WI38 (cell line): ENCODE results near the gene RPL36AL.
A peak's percentile ranks its signal among the peaks of the same experiment; 100 is the strongest.

Experiments
- H3K4me3 ChIP-seq: 2 replicates; pipeline ENCODE4 v1.5.1; 2011; ENCODE audit warnings: low read depth, mild to moderate bottlenecking, control low read depth, low read length
- CTCF ChIP-seq: IDR thresholded peaks from 2 replicates; pipeline ENCODE4 v1.5.1; 2012; ENCODE audit warnings: low read depth, mild to moderate bottlenecking, control low read depth, low read length

Gene RPL36AL

GRCh38 chr14:49623387-49623786 is 3.0 kb upstream of the RPL36AL start:
- no peak for TF ChIP-seq CTCF
- H3K4me3 ChIP-seq: peak overlapping the region; percentile 96

DNA sequence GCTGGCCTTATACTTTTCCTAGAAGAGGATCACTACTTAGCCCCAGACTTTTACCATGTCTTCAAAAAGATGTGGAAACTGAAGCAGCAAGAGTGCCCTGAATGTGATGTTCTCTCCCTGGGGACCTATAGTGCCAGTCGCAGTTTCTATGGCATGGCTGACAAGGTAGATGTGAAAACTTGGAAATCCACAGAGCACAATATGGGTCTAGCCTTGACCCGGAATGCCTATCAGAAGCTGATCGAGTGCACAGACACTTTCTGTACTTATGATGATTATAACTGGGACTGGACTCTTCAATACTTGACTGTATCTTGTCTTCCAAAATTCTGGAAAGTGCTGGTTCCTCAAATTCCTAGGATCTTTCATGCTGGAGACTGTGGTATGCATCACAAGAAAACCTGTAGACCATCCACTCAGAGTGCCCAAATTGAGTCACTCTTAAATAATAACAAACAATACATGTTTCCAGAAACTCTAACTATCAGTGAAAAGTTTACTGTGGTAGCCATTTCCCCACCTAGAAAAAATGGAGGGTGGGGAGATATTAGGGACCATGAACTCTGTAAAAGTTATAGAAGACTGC is 1.7 kb upstream of the RPL36AL start:
- no peak for TF ChIP-seq CTCF
- H3K4me3 ChIP-seq: peak overlapping the region; percentile 96

GRCh38 chr14:49621114-49621881 is 872 bp upstream of the RPL36AL start:
- peak overlapping the region; percentile 96 for H3K4me3 ChIP-seq
- TF ChIP-seq CTCF: no peak

- TF ChIP-seq CTCF: no peak
- peak overlapping the region; percentile 96 for H3K4me3 ChIP-seq
These were observed 696 bp downstream of the RPL36AL start for GRCh38 chr14:49619730-49620129.

DNA sequence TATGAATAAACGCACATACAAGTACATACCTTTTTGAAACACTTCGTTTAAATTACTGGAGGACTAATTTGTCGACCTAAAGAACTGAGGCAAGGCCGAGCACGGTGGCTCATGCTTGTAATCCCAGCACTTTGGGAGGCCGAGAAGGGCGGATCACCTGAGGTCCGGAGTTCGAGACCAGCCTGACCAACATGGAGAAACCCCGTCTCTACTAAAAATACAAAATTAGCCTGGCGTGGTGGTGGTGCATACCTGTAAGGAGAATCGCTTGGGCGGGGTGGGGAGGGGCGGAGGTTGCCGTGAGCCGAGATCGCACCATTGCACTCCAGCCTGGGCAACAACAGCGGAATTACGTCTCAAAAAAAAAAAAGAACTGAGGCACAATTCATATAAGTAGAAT is 1.2 kb downstream of the RPL36AL start:
- H3K4me3 ChIP-seq: peak overlapping the region; percentile 96

- H3K4me3 ChIP-seq: peak overlapping the region; percentile 9; the same call in 1 of the 2 replicates
These were observed 2.4 kb downstream of the RPL36AL start for GRCh38 chr14:49617852-49618519.

GRCh38 chr14:49615776-49616175 is 4.7 kb downstream of the RPL36AL start:
- no peak for TF ChIP-seq CTCF
- H3K4me3 ChIP-seq: no peak overlapping the region

More at GRCh38 chr14:49617852-49618519, 2.4 kb downstream of the RPL36AL start:
- no peak for TF ChIP-seq CTCF
